Body of pancreas (tissue), 4 donors: ENCODE data around the gene GOLGA8M.
"Not testable (repeated sequence)": the region's sequence is repeated elsewhere in the genome, so short reads cannot be mapped to it uniquely, and the experiment has no call there.

Source experiments
- CTCF ChIP-seq, 7 experiments: fragments of 450-650 bp in 4 of 7; fragments of 200-600 bp in 3 of 7; sonication (generic) in 3 of 7; IDR thresholded peaks; one replicate each; pipeline ENCODE4 v1.5.1; 2016 to 2019; ENCODE audit warnings: antibody characterized with exemption in 7 of 7
- POLR2A ChIP-seq, 3 donors: fragments of 450-650 bp; IDR thresholded peaks; one replicate each; pipeline ENCODE4 v1.6.1; 2016; ENCODE audit warnings: antibody characterized with exemption in 3 of 3, mild to moderate bottlenecking in 2 of 3

- not testable (repeated sequence) for TF ChIP-seq CTCF (IDR thresholded peaks at IDR 0.05)
- TF ChIP-seq POLR2A (IDR thresholded peaks at IDR 0.05): peak; percentile 20 to 37 (median 31)
Observed at GRCh38 chr15:28737521-28738199, 25.4 kb upstream of the GOLGA8M start.
